WTC11 (cell line): ENCODE results near the gene MYH10. TPM values are rescaled to one million over a fixed set of nuclear protein-coding genes. Genes with fewer than 3 reads are reported as not detected.

ENCODE experiments used
- ATAC-seq: fragments of 200-7000 bp; cut with Tn5 transposase; 2 replicates; pipeline ENCODE4 v1.10.0; 2021; ENCODE audit warnings: mild to moderate bottlenecking, moderate library complexity
- CTCF ChIA-PET: fragments of 300-600 bp; sonication (Branson Sonifier 250); formaldehyde crosslinking; loops from one replicate; lab custom pipeline; 2021; ENCODE audit warnings: antibody characterized with exemption; lab: Charles Lee
- POLR2A ChIA-PET: fragments of 350-600 bp; sonication (Branson Sonifier 250); formaldehyde crosslinking; loops from one replicate; lab custom pipeline; 2021; ENCODE audit warnings: antibody characterized with exemption; lab: Charles Lee
- DNase-seq: peaks from one replicate; pipeline ENCODE4 v3.0.0; 2021; ENCODE audit warnings: low spot score
- H3K27ac Mint-ChIP-seq: 2 replicates; pipeline ENCODE4 v1.8.0; 2021; ENCODE audit warnings: mixed read lengths
- H3K27me3 Mint-ChIP-seq: 2 replicates; pipeline ENCODE4 v1.8.0; 2021; ENCODE audit warnings: low read depth, mild to moderate bottlenecking, moderate library complexity, mixed read lengths
- H3K36me3 Mint-ChIP-seq: 2 replicates; pipeline ENCODE4 v1.8.0; 2021; ENCODE audit warnings: mixed read lengths
- H3K4me1 Mint-ChIP-seq: 2 replicates; pipeline ENCODE4 v1.8.0; 2022; ENCODE audit warnings: mixed read lengths
- H3K4me3 Mint-ChIP-seq: 2 replicates; pipeline ENCODE4 v1.8.0; 2021; ENCODE audit warnings: mild to moderate bottlenecking, moderate library complexity, mixed read lengths
- H3K9me3 Mint-ChIP-seq: 2 replicates; pipeline ENCODE4 v1.8.0; 2021; ENCODE audit warnings: mixed read lengths
- FOXJ3 ChIP-seq: sonication (generic); formaldehyde crosslinking; IDR thresholded peaks from 2 replicates; pipeline ENCODE4 v1.9.0; 2021; ENCODE audit warnings: missing genetic modification reagents, mild to moderate bottlenecking, borderline replicate concordance
- FOXP1 ChIP-seq: sonication (generic); formaldehyde crosslinking; IDR thresholded peaks from 2 replicates; pipeline ENCODE4 v1.8.0; 2022; ENCODE audit warnings: missing genetic modification reagents, mild to moderate bottlenecking, moderate library complexity, borderline replicate concordance
- HMGA2 ChIP-seq: fragments of 250-450 bp; sonication (Bioruptor Pico); IDR thresholded peaks from 2 replicates; pipeline ENCODE4 v1.4.0; 2021; ENCODE audit warnings: mild to moderate bottlenecking, moderate library complexity
- JUN ChIP-seq: sonication (generic); formaldehyde crosslinking; IDR thresholded peaks from 2 replicates; pipeline ENCODE4 v1.8.0; 2023; ENCODE audit warnings: mild to moderate bottlenecking, missing genetic modification reagents
- KAT7 ChIP-seq: sonication (generic); formaldehyde crosslinking; IDR thresholded peaks from 2 replicates; pipeline ENCODE4 v1.8.1; 2023; ENCODE audit warnings: missing genetic modification reagents, mild to moderate bottlenecking, borderline replicate concordance
- MXD4 ChIP-seq: fragments of 250-450 bp; sonication (Bioruptor Pico); IDR thresholded peaks from 2 replicates; pipeline ENCODE4 v1.8.0; 2021; ENCODE audit warnings: mild to moderate bottlenecking, moderate library complexity, borderline replicate concordance
- NR1H2 ChIP-seq: sonication (generic); formaldehyde crosslinking; IDR thresholded peaks from 2 replicates; pipeline ENCODE4 v1.9.0; 2021; ENCODE audit warnings: mild to moderate bottlenecking, moderate library complexity, missing genetic modification reagents
- RORB ChIP-seq: fragments of 250-450 bp; sonication (Bioruptor Pico); IDR thresholded peaks from 2 replicates; pipeline ENCODE4 v1.9.0; 2021; ENCODE audit warnings: mild to moderate bottlenecking
- SOX15 ChIP-seq: fragments of 250-450 bp; sonication (Bioruptor Pico); IDR thresholded peaks from 2 replicates; pipeline ENCODE4 v1.9.0; 2021; ENCODE audit warnings: mild to moderate bottlenecking
- ZBTB21 ChIP-seq: sonication (generic); formaldehyde crosslinking; IDR thresholded peaks from 2 replicates; pipeline ENCODE4 v1.8.1; 2023; ENCODE audit warnings: mild to moderate bottlenecking, missing genetic modification reagents, borderline replicate concordance
- ZNF317 ChIP-seq: sonication (generic); formaldehyde crosslinking; IDR thresholded peaks from 2 replicates; pipeline ENCODE4 v1.8.1; 2023; ENCODE audit warnings: low read depth, mild to moderate bottlenecking, moderate library complexity, missing genetic modification reagents, borderline replicate concordance
- ZNF416 ChIP-seq: fragments of 250-450 bp; sonication (Bioruptor Pico); IDR thresholded peaks from 2 replicates; pipeline ENCODE4 v1.9.0; 2021; ENCODE audit warnings: mild to moderate bottlenecking, inconsistent platforms
- ZNF423 ChIP-seq: fragments of 250-450 bp; sonication (Bioruptor Pico); IDR thresholded peaks from 2 replicates; pipeline ENCODE4 v2.1.2; 2022; ENCODE audit warnings: mild to moderate bottlenecking, moderate library complexity
- total RNA-seq: library from RNA; stranded (reverse); gene quantifications from 3 replicates; pipeline ENCODE4 v1.2.3, GENCODE V29; 2021
- TF ChIP-seq, protein P1 (sequence below): sonication (generic); formaldehyde crosslinking; IDR thresholded peaks from 2 replicates; pipeline ENCODE4 v1.8.0; 2022; ENCODE audit warnings: mild to moderate bottlenecking, missing genetic modification reagents
- TF ChIP-seq, protein P2 (sequence below): fragments of 250-450 bp; sonication (Bioruptor Pico); IDR thresholded peaks from 2 replicates; pipeline ENCODE4 v2.1.2; 2022; ENCODE audit warnings: mild to moderate bottlenecking, moderate library complexity
- TF ChIP-seq, protein P3 (sequence below): sonication (generic); formaldehyde crosslinking; IDR thresholded peaks from 2 replicates; pipeline ENCODE4 v1.8.0; 2022; ENCODE audit warnings: mild to moderate bottlenecking, missing genetic modification reagents
- TF ChIP-seq, protein P4 (sequence below): sonication (generic); formaldehyde crosslinking; conservative IDR thresholded peaks from 2 replicates; pipeline ENCODE4 v1.8.1; 2023; ENCODE audit warnings: mild to moderate bottlenecking, low read depth, missing genetic modification reagents, moderate library complexity
- TF ChIP-seq, protein P5 (sequence below): fragments of 250-450 bp; sonication (Bioruptor Pico); IDR thresholded peaks from 2 replicates; pipeline ENCODE4 v1.8.0; 2021; ENCODE audit warnings: mild to moderate bottlenecking
- TF ChIP-seq, protein P6 (sequence below): sonication (generic); formaldehyde crosslinking; IDR thresholded peaks from 2 replicates; pipeline ENCODE4 v1.8.0; 2022; ENCODE audit warnings: missing genetic modification reagents

MYH10 gene
- total RNA-seq, 1 experiment from 2014 or later = 231 TPM

DNA sequence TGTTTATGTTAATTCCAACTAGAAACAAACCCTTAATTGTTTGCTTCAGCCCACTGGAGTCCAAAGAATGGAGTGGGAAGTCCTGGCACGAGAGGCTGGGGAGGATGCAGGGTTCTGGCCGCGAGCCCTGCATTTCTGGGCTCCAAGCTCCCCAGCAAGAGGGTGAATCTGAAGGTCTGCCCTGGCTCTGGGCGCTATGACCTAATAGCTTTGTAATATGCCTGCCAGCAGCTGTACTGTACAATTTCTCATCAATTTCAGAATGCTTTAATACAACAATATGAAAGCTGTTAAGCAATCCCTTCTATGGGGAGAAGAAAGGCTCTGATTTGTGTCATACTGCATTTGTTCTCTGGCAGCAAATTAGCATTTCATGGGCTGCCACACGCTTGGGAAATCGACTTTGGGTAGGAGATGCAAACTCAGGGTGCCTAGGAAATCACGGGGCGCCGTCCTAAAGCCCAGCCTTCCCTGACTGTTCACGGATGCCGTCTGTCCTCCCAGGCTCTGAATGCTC is 151.0 kb downstream of the MYH10 start (continued):
- TF ChIP-seq, protein P1, sequence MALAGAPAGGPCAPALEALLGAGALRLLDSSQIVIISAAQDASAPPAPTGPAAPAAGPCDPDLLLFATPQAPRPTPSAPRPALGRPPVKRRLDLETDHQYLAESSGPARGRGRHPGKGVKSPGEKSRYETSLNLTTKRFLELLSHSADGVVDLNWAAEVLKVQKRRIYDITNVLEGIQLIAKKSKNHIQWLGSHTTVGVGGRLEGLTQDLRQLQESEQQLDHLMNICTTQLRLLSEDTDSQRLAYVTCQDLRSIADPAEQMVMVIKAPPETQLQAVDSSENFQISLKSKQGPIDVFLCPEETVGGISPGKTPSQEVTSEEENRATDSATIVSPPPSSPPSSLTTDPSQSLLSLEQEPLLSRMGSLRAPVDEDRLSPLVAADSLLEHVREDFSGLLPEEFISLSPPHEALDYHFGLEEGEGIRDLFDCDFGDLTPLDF = no peak
- no peak for TF ChIP-seq HMGA2 (CRISPR knock-in tag)

DNA sequence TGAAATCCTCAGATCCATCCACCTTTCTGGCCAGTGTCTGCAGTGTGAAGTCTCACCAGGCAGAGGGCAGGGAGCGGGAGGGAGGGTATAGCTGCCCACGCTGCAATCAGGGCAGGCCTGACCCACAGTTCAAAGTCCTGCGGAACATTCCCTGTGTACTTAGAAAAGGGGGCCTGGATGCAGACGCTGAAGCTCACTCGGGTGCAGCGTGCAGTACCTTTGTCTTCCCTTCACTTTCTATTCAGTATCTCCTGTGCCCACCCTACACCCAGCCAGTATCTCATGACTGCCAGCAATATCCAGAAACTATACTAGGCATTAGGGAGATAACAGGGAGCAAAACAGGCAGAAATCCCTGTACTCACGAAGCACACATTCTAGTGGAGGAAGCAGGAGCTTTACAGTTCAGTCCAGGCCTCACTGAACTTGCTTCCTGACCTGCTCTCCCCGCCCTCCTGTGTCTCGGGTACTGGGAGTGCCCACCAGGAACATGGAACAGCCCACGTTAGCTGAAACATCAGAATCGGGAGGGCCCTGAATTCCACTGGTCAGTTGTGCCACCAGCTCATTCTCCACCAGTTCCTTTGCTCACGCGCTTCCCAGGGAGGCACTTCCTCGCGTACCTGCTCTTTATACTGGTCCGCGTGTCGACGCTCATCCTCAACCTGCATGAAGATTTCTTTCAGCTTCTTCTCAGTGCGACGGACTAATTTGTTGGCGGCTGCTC is 152.6 kb downstream of the MYH10 start:
- Mint-ChIP-seq H3K27ac (no peak overlapping the region), H3K36me3 (peaks cover 89% of the 10 kb centered on the region), H3K9me3 (no peaks in the 10 kb centered on the region), H3K4me1 (no peaks in the 10 kb centered on the region), H3K4me3 (no peak overlapping the region), H3K27me3 (no peaks in the 10 kb centered on the region)
- ATAC-seq (no peak), DNase-seq (no peak)
- ChIA-PET CTCF (interaction anchor here (1.0 kb wide), 1 partner anchor 68 kb away, joined by 6 read pairs; no protein-coding TSS in a partner anchor), POLR2A (no interaction called here)
- TF ChIP-seq, protein P2, sequence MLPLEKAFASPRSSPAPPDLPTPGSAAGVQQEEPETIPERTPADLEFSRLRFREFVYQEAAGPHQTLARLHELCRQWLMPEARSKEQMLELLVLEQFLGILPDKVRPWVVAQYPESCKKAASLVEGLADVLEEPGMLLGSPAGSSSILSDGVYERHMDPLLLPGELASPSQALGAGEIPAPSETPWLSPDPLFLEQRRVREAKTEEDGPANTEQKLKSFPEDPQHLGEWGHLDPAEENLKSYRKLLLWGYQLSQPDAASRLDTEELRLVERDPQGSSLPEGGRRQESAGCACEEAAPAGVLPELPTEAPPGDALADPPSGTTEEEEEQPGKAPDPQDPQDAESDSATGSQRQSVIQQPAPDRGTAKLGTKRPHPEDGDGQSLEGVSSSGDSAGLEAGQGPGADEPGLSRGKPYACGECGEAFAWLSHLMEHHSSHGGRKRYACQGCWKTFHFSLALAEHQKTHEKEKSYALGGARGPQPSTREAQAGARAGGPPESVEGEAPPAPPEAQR (CRISPR knock-in tag) = no peak
- TF ChIP-seq RORB (CRISPR knock-in tag) (no peak), ZNF416 (CRISPR knock-in tag) (no peak)
- TF ChIP-seq, all 79 proteins: peak for 0

DNA sequence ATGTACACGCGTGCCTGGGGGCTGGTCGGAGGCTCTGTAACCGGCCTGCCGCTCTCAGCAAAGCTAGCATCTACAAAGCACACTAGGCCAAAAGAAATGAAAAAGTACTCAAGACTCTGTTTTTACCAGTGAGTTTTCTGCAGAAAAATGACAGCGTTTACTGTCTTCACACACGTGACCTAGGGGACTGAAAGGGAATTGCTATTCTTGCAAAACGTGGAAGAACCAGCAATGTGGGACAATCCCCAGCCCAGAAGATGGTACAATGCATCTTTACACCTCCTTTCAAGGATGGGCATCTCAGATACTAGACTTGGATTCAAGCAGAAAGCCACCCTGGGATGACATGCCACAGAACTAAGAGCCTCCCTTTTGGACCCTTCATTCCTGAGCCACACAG is 153.4 kb downstream of the MYH10 start:
- ATAC-seq (no peak), DNase-seq (no peak)
- Mint-ChIP-seq H3K4me1 (no peaks in the 10 kb centered on the region), H3K9me3 (no peaks in the 10 kb centered on the region), H3K27ac (no peak overlapping the region), H3K36me3 (peaks cover 83% of the 10 kb centered on the region), H3K27me3 (no peaks in the 10 kb centered on the region), H3K4me3 (no peak overlapping the region)
- ChIA-PET CTCF (no interaction called here), POLR2A (no interaction called here)
- no peak for TF ChIP-seq ZNF317 (CRISPR knock-in tag)
- TF ChIP-seq JUN (CRISPR knock-in tag) = no peak
- no peak for TF ChIP-seq ZNF423
- TF ChIP-seq, protein P3, sequence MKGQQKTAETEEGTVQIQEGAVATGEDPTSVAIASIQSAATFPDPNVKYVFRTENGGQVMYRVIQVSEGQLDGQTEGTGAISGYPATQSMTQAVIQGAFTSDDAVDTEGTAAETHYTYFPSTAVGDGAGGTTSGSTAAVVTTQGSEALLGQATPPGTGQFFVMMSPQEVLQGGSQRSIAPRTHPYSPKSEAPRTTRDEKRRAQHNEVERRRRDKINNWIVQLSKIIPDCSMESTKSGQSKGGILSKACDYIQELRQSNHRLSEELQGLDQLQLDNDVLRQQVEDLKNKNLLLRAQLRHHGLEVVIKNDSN (CRISPR knock-in tag) = no peak
- TF ChIP-seq NR1H2 (CRISPR knock-in tag) = no peak
- no peak for TF ChIP-seq ZBTB21 (CRISPR knock-in tag)
- TF ChIP-seq ZNF416 (CRISPR knock-in tag) = no peak
- TF ChIP-seq, protein P4, sequence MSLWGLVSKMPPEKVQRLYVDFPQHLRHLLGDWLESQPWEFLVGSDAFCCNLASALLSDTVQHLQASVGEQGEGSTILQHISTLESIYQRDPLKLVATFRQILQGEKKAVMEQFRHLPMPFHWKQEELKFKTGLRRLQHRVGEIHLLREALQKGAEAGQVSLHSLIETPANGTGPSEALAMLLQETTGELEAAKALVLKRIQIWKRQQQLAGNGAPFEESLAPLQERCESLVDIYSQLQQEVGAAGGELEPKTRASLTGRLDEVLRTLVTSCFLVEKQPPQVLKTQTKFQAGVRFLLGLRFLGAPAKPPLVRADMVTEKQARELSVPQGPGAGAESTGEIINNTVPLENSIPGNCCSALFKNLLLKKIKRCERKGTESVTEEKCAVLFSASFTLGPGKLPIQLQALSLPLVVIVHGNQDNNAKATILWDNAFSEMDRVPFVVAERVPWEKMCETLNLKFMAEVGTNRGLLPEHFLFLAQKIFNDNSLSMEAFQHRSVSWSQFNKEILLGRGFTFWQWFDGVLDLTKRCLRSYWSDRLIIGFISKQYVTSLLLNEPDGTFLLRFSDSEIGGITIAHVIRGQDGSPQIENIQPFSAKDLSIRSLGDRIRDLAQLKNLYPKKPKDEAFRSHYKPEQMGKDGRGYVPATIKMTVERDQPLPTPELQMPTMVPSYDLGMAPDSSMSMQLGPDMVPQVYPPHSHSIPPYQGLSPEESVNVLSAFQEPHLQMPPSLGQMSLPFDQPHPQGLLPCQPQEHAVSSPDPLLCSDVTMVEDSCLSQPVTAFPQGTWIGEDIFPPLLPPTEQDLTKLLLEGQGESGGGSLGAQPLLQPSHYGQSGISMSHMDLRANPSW (CRISPR knock-in tag) = no peak
- TF ChIP-seq FOXP1 = no peak
- no peak for TF ChIP-seq SOX15 (CRISPR knock-in tag)

DNA sequence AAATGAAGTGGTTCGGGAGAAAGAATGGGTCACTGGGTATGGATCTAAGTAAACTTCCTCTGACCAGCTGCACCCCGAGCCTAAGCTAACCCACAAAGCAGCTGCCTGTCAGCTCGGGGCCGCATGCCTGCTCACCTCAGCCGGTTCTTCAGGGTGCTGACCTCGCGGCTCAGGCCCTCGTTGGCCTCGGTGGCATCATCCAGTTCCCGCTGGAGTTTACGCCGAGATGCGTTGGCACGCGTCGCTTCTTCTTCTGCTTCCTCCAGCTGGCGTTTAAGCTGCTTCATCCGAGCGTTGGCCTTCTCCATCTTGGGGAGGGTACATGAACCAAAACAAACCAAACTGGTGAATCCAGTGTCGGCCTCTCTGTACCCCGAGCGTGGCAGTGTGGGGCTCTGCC is 153.8 kb downstream of the MYH10 start:
- ChIA-PET POLR2A (no interaction called here), CTCF (no interaction called here)
- no peak overlapping the region for H3K27ac Mint-ChIP-seq
- peaks cover 83% of the 10 kb centered on the region for H3K36me3 Mint-ChIP-seq
- H3K9me3 Mint-ChIP-seq = no peaks in the 10 kb centered on the region
- no peak overlapping the region for H3K4me3 Mint-ChIP-seq
- H3K27me3 Mint-ChIP-seq = no peaks in the 10 kb centered on the region
- ATAC-seq (no peak), DNase-seq (no peak)
- H3K4me1 Mint-ChIP-seq = no peaks in the 10 kb centered on the region
- TF ChIP-seq FOXJ3 (CRISPR knock-in tag) = no peak
- TF ChIP-seq, protein P5, sequence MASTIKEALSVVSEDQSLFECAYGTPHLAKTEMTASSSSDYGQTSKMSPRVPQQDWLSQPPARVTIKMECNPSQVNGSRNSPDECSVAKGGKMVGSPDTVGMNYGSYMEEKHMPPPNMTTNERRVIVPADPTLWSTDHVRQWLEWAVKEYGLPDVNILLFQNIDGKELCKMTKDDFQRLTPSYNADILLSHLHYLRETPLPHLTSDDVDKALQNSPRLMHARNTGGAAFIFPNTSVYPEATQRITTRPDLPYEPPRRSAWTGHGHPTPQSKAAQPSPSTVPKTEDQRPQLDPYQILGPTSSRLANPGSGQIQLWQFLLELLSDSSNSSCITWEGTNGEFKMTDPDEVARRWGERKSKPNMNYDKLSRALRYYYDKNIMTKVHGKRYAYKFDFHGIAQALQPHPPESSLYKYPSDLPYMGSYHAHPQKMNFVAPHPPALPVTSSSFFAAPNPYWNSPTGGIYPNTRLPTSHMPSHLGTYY = no peak
- TF ChIP-seq, protein P6, sequence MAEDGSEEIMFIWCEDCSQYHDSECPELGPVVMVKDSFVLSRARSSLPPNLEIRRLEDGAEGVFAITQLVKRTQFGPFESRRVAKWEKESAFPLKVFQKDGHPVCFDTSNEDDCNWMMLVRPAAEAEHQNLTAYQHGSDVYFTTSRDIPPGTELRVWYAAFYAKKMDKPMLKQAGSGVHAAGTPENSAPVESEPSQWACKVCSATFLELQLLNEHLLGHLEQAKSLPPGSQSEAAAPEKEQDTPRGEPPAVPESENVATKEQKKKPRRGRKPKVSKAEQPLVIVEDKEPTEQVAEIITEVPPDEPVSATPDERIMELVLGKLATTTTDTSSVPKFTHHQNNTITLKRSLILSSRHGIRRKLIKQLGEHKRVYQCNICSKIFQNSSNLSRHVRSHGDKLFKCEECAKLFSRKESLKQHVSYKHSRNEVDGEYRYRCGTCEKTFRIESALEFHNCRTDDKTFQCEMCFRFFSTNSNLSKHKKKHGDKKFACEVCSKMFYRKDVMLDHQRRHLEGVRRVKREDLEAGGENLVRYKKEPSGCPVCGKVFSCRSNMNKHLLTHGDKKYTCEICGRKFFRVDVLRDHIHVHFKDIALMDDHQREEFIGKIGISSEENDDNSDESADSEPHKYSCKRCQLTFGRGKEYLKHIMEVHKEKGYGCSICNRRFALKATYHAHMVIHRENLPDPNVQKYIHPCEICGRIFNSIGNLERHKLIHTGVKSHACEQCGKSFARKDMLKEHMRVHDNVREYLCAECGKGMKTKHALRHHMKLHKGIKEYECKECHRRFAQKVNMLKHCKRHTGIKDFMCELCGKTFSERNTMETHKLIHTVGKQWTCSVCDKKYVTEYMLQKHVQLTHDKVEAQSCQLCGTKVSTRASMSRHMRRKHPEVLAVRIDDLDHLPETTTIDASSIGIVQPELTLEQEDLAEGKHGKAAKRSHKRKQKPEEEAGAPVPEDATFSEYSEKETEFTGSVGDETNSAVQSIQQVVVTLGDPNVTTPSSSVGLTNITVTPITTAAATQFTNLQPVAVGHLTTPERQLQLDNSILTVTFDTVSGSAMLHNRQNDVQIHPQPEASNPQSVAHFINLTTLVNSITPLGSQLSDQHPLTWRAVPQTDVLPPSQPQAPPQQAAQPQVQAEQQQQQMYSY (CRISPR knock-in tag) = no peak
- no peak for TF ChIP-seq MXD4
- no peak for TF ChIP-seq KAT7 (CRISPR knock-in tag)
